GM12891 (cell line): Measurements from ENCODE around the gene KMO.

Experiments
- PAX5 ChIP-seq: IDR thresholded peaks from 2 replicates; pipeline ENCODE4 v1.6.1; 2011; ENCODE audit warnings: low read length, moderate library complexity, mild to moderate bottlenecking; ENCODE audit not compliant: insufficient read depth, severe bottlenecking
- POLR2A ChIP-seq: IDR thresholded peaks from 2 replicates; pipeline ENCODE4 v1.6.1; 2011; ENCODE audit warnings: low read depth, low read length, control low read depth
- POLR2AphosphoS5 ChIP-seq: IDR thresholded peaks from 2 replicates; pipeline ENCODE4 v1.6.1; 2011; ENCODE audit warnings: low read depth, low read length, control low read depth
- POU2F2 ChIP-seq: IDR thresholded peaks from 2 replicates; pipeline ENCODE4 v1.6.1; 2011; ENCODE audit warnings: low read depth, mild to moderate bottlenecking, control low read depth, low read length, moderate library complexity
- TAF1 ChIP-seq: IDR thresholded peaks from 2 replicates; pipeline ENCODE4 v1.6.1; 2011; ENCODE audit warnings: low read depth, low read length, control low read depth

DNA sequence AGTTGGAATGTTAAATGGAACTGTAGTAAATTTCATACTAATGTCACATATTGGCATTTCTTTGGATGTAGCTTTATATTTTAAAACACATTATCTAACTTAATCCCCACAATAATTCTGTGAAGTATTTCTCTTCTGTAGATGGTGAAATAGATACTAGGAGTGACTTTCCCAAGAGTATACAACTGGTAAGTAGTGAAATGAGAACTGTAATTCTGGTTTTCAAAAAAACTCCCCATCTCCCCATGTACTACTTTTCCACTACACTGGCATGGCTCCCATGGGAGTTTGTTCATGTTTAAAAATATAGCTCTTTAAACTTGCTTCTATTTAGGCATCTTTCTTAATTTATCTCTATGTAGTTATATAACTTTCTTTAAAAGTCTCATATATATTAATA, 97.8 kb downstream of the KMO start:
- no peak for TF ChIP-seq POLR2A
- no peak for TF ChIP-seq POLR2AphosphoS5
- TF ChIP-seq PAX5, result no peak
- no peak for TF ChIP-seq TAF1
- TF ChIP-seq POU2F2, result no peak
